Glomerular endothelial cell (primary cell): ENCODE measurements around the gene SFXN4. TPM values are rescaled to one million over a fixed set of nuclear protein-coding genes. Genes with fewer than 3 reads are reported as not detected.

ENCODE experiments used
- DNase-seq: peaks from one replicate; pipeline ENCODE4 v3.0.0-alpha.2; 2011; ENCODE audit warnings: low read depth, low spot score; ENCODE audit errors: extremely low read depth
- total RNA-seq: library from RNA; depleted of rRNA; stranded (reverse); fragments of >200 nt; gene quantifications from 2 replicates; pipeline ENCODE4 v1.2.3, GENCODE V29; 2015

The SFXN4 gene
- 7.8 and 10.6 TPM in 2 replicates for total RNA-seq

GRCh38 chr10:119165171-119166117 is at the start of gene SFXN4:
Gene SFXN4, minus strand, starts transcription at chr10:119165714. Its CDS starts 67 bp downstream, at chr10:119165647.
- DNase-seq: no peak

- DNase-seq: no peak
Measured at GRCh38 chr10:119211625-119212441, 46.3 kb upstream of the SFXN4 start.

GRCh38 chr10:119211176-119211575 is 45.7 kb upstream of the SFXN4 start:
- DNase-seq: no peak

- DNase-seq: no peak
Measured at GRCh38 chr10:119210633-119211032, 45.1 kb upstream of the SFXN4 start.

GRCh38 chr10:119209736-119210355 is 44.3 kb upstream of the SFXN4 start:
- no peak for DNase-seq

GRCh38 chr10:119209035-119209735 is 43.7 kb upstream of the SFXN4 start:
- no peak for DNase-seq

GRCh38 chr10:119208553-119208940 is 43.0 kb upstream of the SFXN4 start:
- DNase-seq: no peak

GRCh38 chr10:119207713-119208552 is 42.4 kb upstream of the SFXN4 start:
- DNase-seq: no peak

GRCh38 chr10:119207366-119207666 is 41.8 kb upstream of the SFXN4 start, which contains the start of gene GRK5:
Gene GRK5, plus strand, starts transcription at chr10:119207571. Its CDS starts 347 bp downstream, at chr10:119207918.
- no peak for DNase-seq

GRCh38 chr10:119206603-119207365 is 41.3 kb upstream of the SFXN4 start:
- DNase-seq: no peak

GRCh38 chr10:119205894-119206602 is 40.5 kb upstream of the SFXN4 start:
- DNase-seq: no peak

- DNase-seq: no peak
Measured at GRCh38 chr10:119203006-119203405, 37.5 kb upstream of the SFXN4 start.

GRCh38 chr10:119201233-119201632 is 35.7 kb upstream of the SFXN4 start:
- DNase-seq: no peak

- no peak for DNase-seq
Measured at GRCh38 chr10:119199231-119199992, 33.9 kb upstream of the SFXN4 start.

- DNase-seq: no peak
Measured at GRCh38 chr10:119198438-119198837, 32.9 kb upstream of the SFXN4 start.

- no peak for DNase-seq
Measured at GRCh38 chr10:119197921-119198320, 32.4 kb upstream of the SFXN4 start.

- DNase-seq: no peak
Measured at GRCh38 chr10:119191881-119192280, 26.4 kb upstream of the SFXN4 start.
